Upper lobe of left lung (tissue), 6 donors: Measurements from ENCODE around the gene CCM2. TPM values are rescaled to one million over a fixed set of nuclear protein-coding genes. Genes with fewer than 3 reads are reported as not detected.

Experiments used
- ATAC-seq, 2 donors: fragments of 200-7000 bp; cut with Tn5 transposase; one replicate each; pipeline ENCODE4 v1.9.1; 2022; ENCODE audit warnings: mild to moderate bottlenecking in 2 of 2, moderate library complexity in 2 of 2; ENCODE audit not compliant: low FRiP score in 2 of 2
- DNase-seq, 2 donors: peaks; one replicate each; pipeline ENCODE4 v3.0.0-alpha.2; 2019 to 2020
- H3K27ac ChIP-seq, 4 donors: fragments of 200-600 bp; sonication (generic); one replicate each; pipeline ENCODE4 v1.5.1; 2016 to 2019
- H3K27me3 ChIP-seq, 4 donors: fragments of 200-600 bp; sonication (generic); one replicate each; pipeline ENCODE4 v1.5.1; 2017 to 2019
- H3K36me3 ChIP-seq, 4 donors: fragments of 200-600 bp; sonication (generic); one replicate each; pipeline ENCODE4 v1.5.1; 2016 to 2019
- H3K4me1 ChIP-seq, 4 donors: fragments of 200-600 bp; sonication (generic); one replicate each; pipeline ENCODE4 v1.5.1; 2018 to 2019
- H3K4me3 ChIP-seq, 4 donors: fragments of 200-600 bp; sonication (generic); one replicate each; pipeline ENCODE4 v1.5.1; 2017 to 2019; ENCODE audit warnings: mild to moderate bottlenecking in 2 of 4, moderate library complexity in 1 of 4
- H3K9me3 ChIP-seq, 4 donors: fragments of 200-600 bp; sonication (generic); one replicate each; pipeline ENCODE4 v1.5.1; 2018 to 2019
- CTCF ChIP-seq, 6 experiments: fragments of 450-650 bp in 4 of 6; fragments of 200-600 bp in 2 of 6; sonication (generic) in 2 of 6; IDR thresholded peaks; one replicate each; pipeline ENCODE4 v1.5.1; 2016 to 2019; ENCODE audit warnings: antibody characterized with exemption in 6 of 6
- EP300 ChIP-seq, 4 donors: sonication (generic); formaldehyde crosslinking; IDR thresholded peaks; one replicate each; pipeline ENCODE4 v1.5.1; 2017; ENCODE audit warnings: antibody characterized with exemption in 4 of 4, control low read depth in 2 of 4
- POLR2A ChIP-seq, 4 donors: fragments of 450-650 bp; IDR thresholded peaks; one replicate each; pipeline ENCODE4 v1.5.1; 2016 to 2017; ENCODE audit warnings: antibody characterized with exemption in 4 of 4, mild to moderate bottlenecking in 2 of 4
- POLR2AphosphoS5 ChIP-seq, 2 donors: sonication (generic); formaldehyde crosslinking; IDR thresholded peaks; one replicate each; pipeline ENCODE4 v1.5.1; 2017; ENCODE audit warnings: antibody characterized with exemption in 2 of 2
- WGBS, 2 donors: methylation state at CpG; one replicate each; pipeline ENCODE4 v1.1.5; 2017 to 2018; 5-methylcytosine and 5-hydroxymethylcytosine counted together
- total RNA-seq, 6 donors: library from RNA; depleted of rRNA in 4 of 6; stranded (reverse); fragments of >200 nt in 4 of 6; gene quantifications; one replicate each; pipeline versions ENCODE4 v1.1.0 to v1.2.1, GENCODE V29; 2016 to 2021
- donor health status: DM: no; HTN: no; CAD: no; lungs with moderate emphysema.
- donor health status: DM: no; HTN: yes; CAD: no; lungs with severe emphysema.

Gene CCM2
- total RNA-seq, 6 donors from 2014 or later: 30.9 to 63.9 (median 46.8) TPM

- Histone ChIP-seq H3K9me3 (no peaks in the 10 kb centered on the region), H3K4me1 (peaks cover 0 to 4% (median 2%) of the 10 kb centered on the region in 4 donors), H3K4me3 (no peak overlapping the region), H3K27ac (no peak overlapping the region), H3K27me3 (no peaks in the 10 kb centered on the region), H3K36me3 (peaks cover 0 to 12% (median 2%) of the 10 kb centered on the region in 4 donors)
- DNase-seq: no peak
- ATAC-seq: no peak
- WGBS, 2 donors: 86 to 93% methylated on average over 1 of the region's 1 CpG
- no peak for TF ChIP-seq EP300 (IDR thresholded peaks at IDR 0.05)
- TF ChIP-seq CTCF (IDR thresholded peaks at IDR 0.05): no peak
- TF ChIP-seq POLR2AphosphoS5 (IDR thresholded peaks at IDR 0.05): no peak
- TF ChIP-seq POLR2A (IDR thresholded peaks at IDR 0.05): no peak
These were observed 26.0 kb downstream of the CCM2 start for GRCh38 chr7:45026013-45026412.

- no peak for TF ChIP-seq CTCF (IDR thresholded peaks at IDR 0.05)
- TF ChIP-seq POLR2A (IDR thresholded peaks at IDR 0.05): peak in 1 of 4 donors; percentile 34
- H3K9me3 ChIP-seq: no peaks in the 10 kb centered on the region
- H3K27me3 ChIP-seq: no peaks in the 10 kb centered on the region
- peak overlapping the region in 3 of 4 donors; percentile 21 to 49 (median 43) for H3K4me3 ChIP-seq
- H3K36me3 ChIP-seq: peaks cover 0 to 16% (median 2%) of the 10 kb centered on the region in 4 donors
- peak in 1 of 2 donors; percentile 41 for DNase-seq
- H3K4me1 ChIP-seq: peaks cover 0 to 4% (median 0%) of the 10 kb centered on the region in 4 donors
- peak overlapping the region; percentile 70 to 82 (median 80) for H3K27ac ChIP-seq
- 55 to 69% methylated on average over 10 of the region's 10 CpGs for WGBS, 2 donors
- peak; percentile 23 to 72 for ATAC-seq
These were observed 27.2 kb downstream of the CCM2 start for GRCh38 chr7:45026984-45027773.

GRCh38 chr7:45027774-45028114 is 27.7 kb downstream of the CCM2 start:
- Histone ChIP-seq H3K9me3 (no peaks in the 10 kb centered on the region), H3K36me3 (peaks cover 0 to 16% (median 2%) of the 10 kb centered on the region in 4 donors), H3K27me3 (no peaks in the 10 kb centered on the region), H3K27ac (peak overlapping the region; percentile 67 to 82 (median 80)), H3K4me3 (peak overlapping the region in 3 of 4 donors; percentile 21 to 49 (median 43)), H3K4me1 (peaks cover 0 to 4% (median 0%) of the 10 kb centered on the region in 4 donors)
- TF ChIP-seq EP300 (IDR thresholded peaks at IDR 0.05): no peak
- no peak for TF ChIP-seq CTCF (IDR thresholded peaks at IDR 0.05)
- no peak for TF ChIP-seq POLR2AphosphoS5 (IDR thresholded peaks at IDR 0.05)
- TF ChIP-seq POLR2A (IDR thresholded peaks at IDR 0.05): no peak
- 63 to 77% methylated on average over 4 of the region's 4 CpGs for WGBS, 2 donors
- ATAC-seq (peak; percentile 20 to 56), DNase-seq (no peak)

- peak overlapping the region in 3 of 4 donors; percentile 21 to 49 (median 43) for H3K4me3 ChIP-seq
- ATAC-seq (peak in 1 of 2 donors; percentile 14), DNase-seq (no peak)
- H3K27me3 ChIP-seq: no peaks in the 10 kb centered on the region
- no peaks in the 10 kb centered on the region for H3K9me3 ChIP-seq
- TF ChIP-seq POLR2A (IDR thresholded peaks at IDR 0.05) (no peak), CTCF (IDR thresholded peaks at IDR 0.05) (no peak), POLR2AphosphoS5 (IDR thresholded peaks at IDR 0.05) (no peak)
- WGBS, 2 donors: 71 to 82% methylated on average over 16 to 17 of the region's 17 CpGs
- peak overlapping the region; percentile 67 to 82 (median 80) for H3K27ac ChIP-seq
- peaks cover 0 to 4% (median under 1%) of the 10 kb centered on the region in 4 donors for H3K4me1 ChIP-seq
- H3K36me3 ChIP-seq: peaks cover 0 to 16% (median 2%) of the 10 kb centered on the region in 4 donors
These were observed 28.3 kb downstream of the CCM2 start for GRCh38 chr7:45028138-45028919.
